NCI-H2029 (cell line): ENCODE results near the gene PHEX.

Experiments used
- DNase-seq: peaks from one replicate; lab custom pipeline; 2025; lab: John Stamatoyannopoulos, UW

PHEX gene

GRCh38 chrX:22148565-22148964 is 116.4 kb downstream of the PHEX start:
- DNase-seq: no peak

- no peak for DNase-seq
Measured at GRCh38 chrX:22150371-22150770, 118.2 kb downstream of the PHEX start.

GRCh38 chrX:22155126-22155525 is 123.0 kb downstream of the PHEX start:
- no peak for DNase-seq

- DNase-seq: no peak
Measured at GRCh38 chrX:22159071-22159470, 126.9 kb downstream of the PHEX start.

GRCh38 chrX:22163326-22163725 is 131.2 kb downstream of the PHEX start:
- DNase-seq: peak; percentile 6

GRCh38 chrX:22164770-22165388 is 132.8 kb downstream of the PHEX start:
- DNase-seq: no peak

GRCh38 chrX:22165732-22166457 is 133.8 kb downstream of the PHEX start:
- no peak for DNase-seq

- no peak for DNase-seq
Measured at GRCh38 chrX:22171287-22172060, 139.3 kb downstream of the PHEX start.

- no peak for DNase-seq
Measured at GRCh38 chrX:22173966-22174365, 141.8 kb downstream of the PHEX start.

- no peak for DNase-seq
Measured at GRCh38 chrX:22177950-22178515, 145.9 kb downstream of the PHEX start.

GRCh38 chrX:22184096-22184495 is 152.0 kb downstream of the PHEX start:
- DNase-seq: no peak

GRCh38 chrX:22186165-22186564 is 154.0 kb downstream of the PHEX start:
- DNase-seq: no peak

GRCh38 chrX:22192419-22193060 is 160.4 kb downstream of the PHEX start:
- peak; percentile 11 for DNase-seq

- no peak for DNase-seq
Measured at GRCh38 chrX:22193851-22194659, 161.9 kb downstream of the PHEX start.

- no peak for DNase-seq
Measured at GRCh38 chrX:22194660-22194945, 162.5 kb downstream of the PHEX start.

- no peak for DNase-seq
Measured at GRCh38 chrX:22196149-22196548, 164.0 kb downstream of the PHEX start.

GRCh38 chrX:22202251-22202650 is 170.1 kb downstream of the PHEX start:
- DNase-seq: no peak

- DNase-seq: no peak
Measured at GRCh38 chrX:22203186-22203585, 171.1 kb downstream of the PHEX start.

- no peak for DNase-seq
Measured at GRCh38 chrX:22206781-22207180, 174.7 kb downstream of the PHEX start.

- DNase-seq: no peak
Measured at GRCh38 chrX:22220941-22221340, 188.8 kb downstream of the PHEX start.

GRCh38 chrX:22234380-22234779 is 202.3 kb downstream of the PHEX start:
- no peak for DNase-seq

- DNase-seq: no peak
Measured at GRCh38 chrX:22237479-22237878, 205.4 kb downstream of the PHEX start.
